ENCODE results near the gene LRRC28. TPM values are rescaled to one million over a fixed set of nuclear protein-coding genes. Genes with fewer than 3 reads are reported as not detected.

The LRRC28 gene
- total and polyA plus RNA-seq, 10 of the 15 experiments (the other 5 are each of a cell fraction or from before 2014, with no cell fraction given), result 21.3 to 54.9 (median 27.7) TPM

DNA sequence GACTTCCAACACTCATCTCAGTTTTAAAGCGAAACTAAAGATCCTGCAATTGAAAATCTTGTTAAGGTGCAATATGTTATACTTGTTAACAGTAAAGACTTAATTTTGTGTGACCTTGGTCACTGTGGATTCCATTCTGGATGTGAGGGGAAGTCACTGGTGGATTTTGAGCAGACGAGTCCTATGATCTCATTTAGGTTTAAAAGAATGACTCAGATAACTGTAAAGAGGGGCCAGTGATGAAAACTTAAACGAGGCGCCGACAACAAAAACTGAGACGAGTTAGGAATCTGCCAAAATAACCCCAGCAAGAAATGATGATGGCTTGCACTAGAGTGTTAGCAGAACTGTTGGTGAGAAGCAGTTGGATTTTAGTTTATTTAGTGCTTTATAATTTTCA is 56.5 kb downstream of the LRRC28 start:
- Histone ChIP-seq H3K27me3 (replicated peaks in 1 of 2; ENCODE audit: control insufficient read depth in 2 of 2, insufficient read depth in 2 of 2, low read length in 1 of 2) (no peaks in the 10 kb centered on the region), H3K4me3 (no peak overlapping the region), H3K9me3 (replicated peaks; ENCODE audit: control insufficient read depth, insufficient read depth, low read length) (no peaks in the 10 kb centered on the region; the same call in none of the 3 replicates), H3K4me2 (ENCODE audit: control insufficient read depth, insufficient read depth) (no peak overlapping the region), H3K79me2 (ENCODE audit: control insufficient read depth, insufficient read depth, low read length) (no peaks in the 10 kb centered on the region), H4K20me1 (ENCODE audit: control insufficient read depth, insufficient read depth) (no peaks in the 10 kb centered on the region), H2AFZ (ENCODE audit: control insufficient read depth, low read depth, low read length) (no peak overlapping the region), H3K4me1 (ENCODE audit: control insufficient read depth, insufficient read depth, low read length) (no peaks in the 10 kb centered on the region), H3K27ac (ENCODE audit: control insufficient read depth, insufficient read depth) (no peak overlapping the region), H3K36me3 (ENCODE audit: control insufficient read depth in 2 of 2, insufficient read depth in 2 of 2, low read length in 1 of 2) (no peaks in the 10 kb centered on the region), H3K9ac (ENCODE audit: control insufficient read depth, insufficient read depth, low read length) (no peak overlapping the region)
- RAD21 ChIA-PET (ENCODE audit: unreplicated experiment), result no interaction called here
- no peak for ATAC-seq
- 78% methylated on average over 6 of the region's 6 CpGs for WGBS (ENCODE audit: insufficient coverage, insufficient replicate concordance, low lambda C conversion rate, missing lambda C conversion rate)
- no peak for FAIRE-seq
- no TSS peak for BruUV-seq (replicated peaks)
- POLR2A ChIA-PET, result no interaction called here
- intact Hi-C loops (cut with micrococcal nuclease; ENCODE audit: unreplicated experiment), result no loop called here
- CTCF ChIA-PET, result no interaction called here
- SMC1A ChIA-PET (ENCODE audit: uncharacterized antibody, unreplicated experiment), result no interaction called here
- DNase-seq (ENCODE audit: low read depth, low spot score), result no peak
- TF ChIP-seq, protein P1, sequence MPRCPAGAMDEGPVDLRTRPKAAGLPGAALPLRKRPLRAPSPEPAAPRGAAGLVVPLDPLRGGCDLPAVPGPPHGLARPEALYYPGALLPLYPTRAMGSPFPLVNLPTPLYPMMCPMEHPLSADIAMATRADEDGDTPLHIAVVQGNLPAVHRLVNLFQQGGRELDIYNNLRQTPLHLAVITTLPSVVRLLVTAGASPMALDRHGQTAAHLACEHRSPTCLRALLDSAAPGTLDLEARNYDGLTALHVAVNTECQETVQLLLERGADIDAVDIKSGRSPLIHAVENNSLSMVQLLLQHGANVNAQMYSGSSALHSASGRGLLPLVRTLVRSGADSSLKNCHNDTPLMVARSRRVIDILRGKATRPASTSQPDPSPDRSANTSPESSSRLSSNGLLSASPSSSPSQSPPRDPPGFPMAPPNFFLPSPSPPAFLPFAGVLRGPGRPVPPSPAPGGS (IDR thresholded peaks at IDR 0.05; ENCODE audit: borderline replicate concordance, insufficient read depth, low read depth, low read length, poor library complexity, severe bottlenecking), result no peak
- TF ChIP-seq SUPT20H (IDR thresholded peaks at IDR 0.05; ENCODE audit: borderline replicate concordance, control insufficient read depth, low read depth, low read length) (no peak), ASH2L (IDR thresholded peaks at IDR 0.05; ENCODE audit: borderline replicate concordance, low read depth) (no peak)
- in situ Hi-C loops (cut with MboI), result no loop called here

DNA sequence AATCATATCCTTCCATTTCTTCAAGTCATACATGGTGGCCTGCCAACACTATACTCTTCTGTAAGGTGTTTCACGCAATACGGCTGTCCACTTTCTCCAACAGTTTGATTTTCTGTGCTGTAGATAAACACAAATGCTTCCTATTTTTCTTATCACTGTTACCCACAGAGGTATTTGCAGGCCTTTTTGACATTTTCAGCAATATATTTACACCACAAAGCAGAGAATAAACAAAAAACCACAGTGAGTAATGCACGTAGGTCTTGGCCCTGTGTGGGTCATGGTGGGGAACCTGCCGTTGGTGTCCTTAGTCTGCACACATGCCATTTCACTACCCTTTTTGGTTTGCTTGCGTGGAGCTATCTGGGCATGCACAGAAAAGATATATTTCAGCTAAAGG is 59.5 kb downstream of the LRRC28 start:
- SMC1A ChIA-PET (ENCODE audit: uncharacterized antibody, unreplicated experiment), result no interaction called here

More for the DNA sequence above, 59.5 kb downstream of the LRRC28 start:
- intact Hi-C loops (cut with micrococcal nuclease; ENCODE audit: unreplicated experiment) (no loop called here), in situ Hi-C loops (cut with MboI) (no loop called here)
- H2AFZ ChIP-seq (ENCODE audit: control insufficient read depth, low read depth, low read length), result no peak overlapping the region
- H3K4me3 ChIP-seq, result no peak overlapping the region
- ChIA-PET RAD21 (ENCODE audit: unreplicated experiment) (no interaction called here), CTCF (interaction anchor here (1.0 kb wide), 1 partner anchor 393 kb away, joined by 4 read pairs; no protein-coding TSS in a partner anchor), POLR2A (no interaction called here)
- no TSS peak for BruUV-seq (replicated peaks)
- H3K79me2 ChIP-seq (ENCODE audit: control insufficient read depth, insufficient read depth, low read length), result no peaks in the 10 kb centered on the region
- no peak overlapping the region for H3K27ac ChIP-seq (ENCODE audit: control insufficient read depth, insufficient read depth)
- no peaks in the 10 kb centered on the region for H3K4me1 ChIP-seq (ENCODE audit: control insufficient read depth, insufficient read depth, low read length)
- no peak overlapping the region for H3K9ac ChIP-seq (ENCODE audit: control insufficient read depth, insufficient read depth, low read length)
- 83% methylated on average over 5 of the region's 5 CpGs for WGBS (ENCODE audit: insufficient coverage, insufficient replicate concordance, low lambda C conversion rate, missing lambda C conversion rate)
- no peaks in the 10 kb centered on the region; the same call in none of the 3 replicates for H3K9me3 ChIP-seq (replicated peaks; ENCODE audit: control insufficient read depth, insufficient read depth, low read length)
- no peak for ATAC-seq
- H3K4me2 ChIP-seq (ENCODE audit: control insufficient read depth, insufficient read depth), result no peak overlapping the region
- H4K20me1 ChIP-seq (ENCODE audit: control insufficient read depth, insufficient read depth), result no peaks in the 10 kb centered on the region
- FAIRE-seq, result no peak
- H3K36me3 ChIP-seq (ENCODE audit: control insufficient read depth in 2 of 2, insufficient read depth in 2 of 2, low read length in 1 of 2), result no peaks in the 10 kb centered on the region
- no peak for DNase-seq (ENCODE audit: low read depth, low spot score)
- no peaks in the 10 kb centered on the region for H3K27me3 ChIP-seq (replicated peaks in 1 of 2; ENCODE audit: control insufficient read depth in 2 of 2, insufficient read depth in 2 of 2, low read length in 1 of 2)
- TF ChIP-seq, protein P2, sequence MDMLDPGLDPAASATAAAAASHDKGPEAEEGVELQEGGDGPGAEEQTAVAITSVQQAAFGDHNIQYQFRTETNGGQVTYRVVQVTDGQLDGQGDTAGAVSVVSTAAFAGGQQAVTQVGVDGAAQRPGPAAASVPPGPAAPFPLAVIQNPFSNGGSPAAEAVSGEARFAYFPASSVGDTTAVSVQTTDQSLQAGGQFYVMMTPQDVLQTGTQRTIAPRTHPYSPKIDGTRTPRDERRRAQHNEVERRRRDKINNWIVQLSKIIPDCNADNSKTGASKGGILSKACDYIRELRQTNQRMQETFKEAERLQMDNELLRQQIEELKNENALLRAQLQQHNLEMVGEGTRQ (IDR thresholded peaks at IDR 0.05; ENCODE audit: borderline replicate concordance, low read depth, low read length), result no peak
- no peak for TF ChIP-seq CREM (IDR thresholded peaks at IDR 0.05; ENCODE audit: low read depth)
- no peak for TF ChIP-seq ASH2L (IDR thresholded peaks at IDR 0.05; ENCODE audit: borderline replicate concordance, low read depth)
- no peak for TF ChIP-seq ZBED1 (IDR thresholded peaks at IDR 0.05; ENCODE audit: borderline replicate concordance)
